Breast epithelium (tissue), 3 donors: ENCODE data around the gene JMJD1C.

Experiments
- POLR2A ChIP-seq: fragments of 450-650 bp; IDR thresholded peaks from one replicate; pipeline ENCODE4 v1.6.1; 2016; ENCODE audit warnings: antibody characterized with exemption, mild to moderate bottlenecking, moderate library complexity
- POLR2AphosphoS5 ChIP-seq, 3 donors: sonication (generic); formaldehyde crosslinking; IDR thresholded peaks; one replicate each; pipeline ENCODE4 v1.6.1; 2017; ENCODE audit warnings: antibody characterized with exemption in 3 of 3
- TF ChIP-seq, protein P1 (sequence below), 3 donors: fragments of 450-650 bp; IDR thresholded peaks; one replicate each; pipeline ENCODE4 v1.5.1; 2016 to 2017; ENCODE audit warnings: antibody characterized with exemption in 3 of 3, mild to moderate bottlenecking in 3 of 3, moderate library complexity in 3 of 3

- TF ChIP-seq, protein P1, sequence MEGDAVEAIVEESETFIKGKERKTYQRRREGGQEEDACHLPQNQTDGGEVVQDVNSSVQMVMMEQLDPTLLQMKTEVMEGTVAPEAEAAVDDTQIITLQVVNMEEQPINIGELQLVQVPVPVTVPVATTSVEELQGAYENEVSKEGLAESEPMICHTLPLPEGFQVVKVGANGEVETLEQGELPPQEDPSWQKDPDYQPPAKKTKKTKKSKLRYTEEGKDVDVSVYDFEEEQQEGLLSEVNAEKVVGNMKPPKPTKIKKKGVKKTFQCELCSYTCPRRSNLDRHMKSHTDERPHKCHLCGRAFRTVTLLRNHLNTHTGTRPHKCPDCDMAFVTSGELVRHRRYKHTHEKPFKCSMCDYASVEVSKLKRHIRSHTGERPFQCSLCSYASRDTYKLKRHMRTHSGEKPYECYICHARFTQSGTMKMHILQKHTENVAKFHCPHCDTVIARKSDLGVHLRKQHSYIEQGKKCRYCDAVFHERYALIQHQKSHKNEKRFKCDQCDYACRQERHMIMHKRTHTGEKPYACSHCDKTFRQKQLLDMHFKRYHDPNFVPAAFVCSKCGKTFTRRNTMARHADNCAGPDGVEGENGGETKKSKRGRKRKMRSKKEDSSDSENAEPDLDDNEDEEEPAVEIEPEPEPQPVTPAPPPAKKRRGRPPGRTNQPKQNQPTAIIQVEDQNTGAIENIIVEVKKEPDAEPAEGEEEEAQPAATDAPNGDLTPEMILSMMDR (IDR thresholded peaks at IDR 0.05): no peak
- no peak for TF ChIP-seq POLR2AphosphoS5 (IDR thresholded peaks at IDR 0.05)
- TF ChIP-seq POLR2A: no peak
Observed at GRCh38 chr10:63150745-63151144, 315.0 kb downstream of the JMJD1C start.
